DMS153 treated with DMSO at 0.1 percent for 48 hours (cell line): ENCODE results near the gene FHIT.

Experiments
- DNase-seq: peaks from one replicate; lab custom pipeline; 2025; ENCODE audit not compliant: unreplicated experiment; lab: John Stamatoyannopoulos, UW

The FHIT gene

DNA sequence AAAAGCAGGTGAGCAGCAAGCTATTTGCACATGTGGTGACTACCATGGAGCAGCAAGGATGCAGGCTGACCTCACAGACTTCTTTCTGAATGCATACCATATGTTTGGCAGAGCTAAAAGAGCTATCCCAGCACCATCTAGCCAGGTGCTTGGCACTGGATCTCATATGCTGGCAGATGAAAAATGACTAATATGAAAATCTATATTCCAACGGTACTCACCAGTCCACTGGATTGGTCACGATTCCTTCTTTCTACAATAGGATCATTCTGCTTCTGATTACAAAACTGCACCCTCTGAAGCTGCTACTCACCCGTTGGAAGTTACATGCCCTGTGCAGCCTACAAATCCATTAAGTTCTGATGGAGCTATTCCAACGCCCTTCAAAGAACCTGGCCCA, 1487.1 kb downstream of the FHIT start:
- DNase-seq = no peak

DNA sequence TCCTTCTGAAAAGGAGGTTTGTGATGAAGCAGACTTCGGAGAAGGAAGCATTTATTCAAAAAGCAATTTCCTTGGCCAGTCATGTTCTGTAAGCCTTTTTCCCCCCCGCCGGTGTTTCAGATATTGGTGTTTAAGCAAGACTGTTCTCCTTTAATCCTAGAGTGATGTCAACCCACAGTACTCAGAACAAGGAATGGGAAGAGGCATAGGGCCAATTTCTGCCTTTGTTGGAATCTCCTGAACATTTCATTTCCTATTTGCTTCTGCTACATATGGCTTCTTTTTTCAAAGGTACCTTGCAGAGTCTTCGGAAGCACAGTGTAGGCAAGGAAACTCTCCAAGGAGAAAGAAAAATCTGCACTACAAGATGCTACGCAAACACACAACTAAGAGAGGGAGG, 1488.3 kb downstream of the FHIT start:
- no peak for DNase-seq

DNA sequence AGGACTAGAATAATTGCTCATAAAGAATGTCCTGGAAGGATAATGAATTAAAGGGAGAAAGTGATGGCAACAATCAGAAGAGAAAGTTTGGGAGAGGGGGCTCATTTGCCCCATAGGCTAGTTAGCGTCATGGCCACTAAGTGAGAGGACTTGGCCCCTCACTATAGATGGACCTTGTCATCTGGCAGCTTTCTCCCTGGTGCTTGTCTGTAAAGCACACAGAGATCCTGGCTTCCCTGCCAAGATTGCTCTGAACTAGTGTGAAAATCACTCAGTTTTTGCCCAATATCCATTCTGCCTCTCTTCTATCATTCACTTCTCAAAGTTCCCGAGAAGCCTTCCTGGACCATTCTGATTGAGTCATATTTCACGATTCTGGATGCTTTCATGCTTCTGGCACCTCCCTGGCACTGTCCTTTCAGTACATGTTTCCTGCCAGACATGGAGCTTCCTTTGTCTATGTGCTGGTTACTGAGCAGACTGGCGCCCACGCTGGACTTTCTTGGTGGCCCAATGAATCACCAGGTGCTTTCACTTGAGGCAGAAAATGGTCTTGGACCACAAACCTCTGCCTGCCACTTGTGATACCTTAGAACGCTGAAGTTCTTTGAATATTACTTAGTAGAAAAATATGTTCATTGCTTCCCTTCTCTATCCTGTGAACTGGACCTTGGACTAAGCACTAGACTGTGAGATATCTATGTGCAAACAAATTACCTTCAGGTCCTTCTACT, 1491.8 kb downstream of the FHIT start:
- no peak for DNase-seq

DNA sequence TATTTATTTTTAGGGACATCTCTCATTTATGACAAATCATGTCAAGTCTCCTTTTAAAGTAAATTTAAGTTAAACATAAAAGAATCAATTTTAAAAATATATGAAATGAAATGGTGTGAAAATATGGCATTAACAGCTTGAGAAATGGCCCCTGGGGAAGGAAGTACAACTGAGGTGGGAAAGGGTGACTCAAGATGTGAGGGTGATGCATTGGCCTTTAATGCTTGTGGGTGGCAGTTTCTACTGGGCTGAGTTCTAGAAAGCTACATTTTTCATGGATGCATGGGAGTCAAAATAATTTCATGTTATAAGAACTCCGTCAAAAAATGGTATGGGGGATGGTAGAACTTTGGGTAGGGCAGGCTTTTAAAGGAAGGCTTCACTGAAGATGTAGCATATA, 1492.6 kb downstream of the FHIT start:
- no peak for DNase-seq

DNA sequence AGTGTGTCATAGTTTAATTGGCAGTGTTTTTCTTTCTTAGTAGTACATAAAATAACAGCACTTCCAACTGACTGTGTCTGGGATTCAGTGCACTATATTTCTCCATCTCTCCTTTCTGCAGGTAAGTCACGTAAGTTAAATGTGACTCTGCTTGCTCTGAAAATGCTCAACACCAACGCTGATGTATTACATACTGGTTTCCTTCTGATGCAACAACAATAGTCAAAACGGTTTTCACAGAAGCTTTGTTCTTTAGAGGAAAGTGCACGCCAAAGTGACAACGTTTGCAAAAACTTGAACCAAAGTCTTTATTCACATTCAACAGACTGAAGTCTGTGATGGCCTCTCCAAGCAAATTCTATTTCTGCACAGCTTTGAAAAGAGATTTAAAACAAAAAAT, 1494.3 kb downstream of the FHIT start:
- no peak for DNase-seq

DNA sequence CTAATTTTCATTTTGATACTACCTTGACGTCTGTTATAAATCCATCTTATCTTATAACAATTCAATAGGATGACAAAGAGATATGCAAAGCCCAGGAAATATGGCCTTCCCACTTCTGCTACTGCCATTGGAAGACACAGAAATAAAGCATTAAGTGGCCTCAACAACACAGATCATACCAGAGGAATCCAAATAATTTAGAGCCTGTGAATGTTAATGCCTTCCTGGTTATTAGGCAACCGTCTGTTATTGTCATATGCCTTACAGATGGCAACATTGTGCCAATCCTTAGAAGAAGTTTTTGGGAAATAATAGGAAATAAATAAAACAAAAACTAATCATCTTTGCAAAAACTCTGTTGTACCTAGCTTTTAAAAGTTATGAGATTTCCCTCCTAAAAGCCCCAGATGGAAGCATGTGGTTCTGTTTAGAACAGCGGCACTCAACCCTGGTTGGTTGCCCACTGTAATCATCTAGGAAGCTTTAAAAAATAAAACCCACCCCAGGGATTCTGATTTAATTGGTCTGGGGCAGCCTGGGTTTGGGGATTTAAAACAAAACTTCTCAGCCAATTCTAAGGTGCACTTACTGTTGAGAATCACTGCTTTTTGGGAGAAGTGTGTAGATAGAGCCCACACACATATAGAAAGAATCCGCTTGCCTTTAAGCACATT, 1496.7 kb downstream of the FHIT start:
- DNase-seq = no peak

DNA sequence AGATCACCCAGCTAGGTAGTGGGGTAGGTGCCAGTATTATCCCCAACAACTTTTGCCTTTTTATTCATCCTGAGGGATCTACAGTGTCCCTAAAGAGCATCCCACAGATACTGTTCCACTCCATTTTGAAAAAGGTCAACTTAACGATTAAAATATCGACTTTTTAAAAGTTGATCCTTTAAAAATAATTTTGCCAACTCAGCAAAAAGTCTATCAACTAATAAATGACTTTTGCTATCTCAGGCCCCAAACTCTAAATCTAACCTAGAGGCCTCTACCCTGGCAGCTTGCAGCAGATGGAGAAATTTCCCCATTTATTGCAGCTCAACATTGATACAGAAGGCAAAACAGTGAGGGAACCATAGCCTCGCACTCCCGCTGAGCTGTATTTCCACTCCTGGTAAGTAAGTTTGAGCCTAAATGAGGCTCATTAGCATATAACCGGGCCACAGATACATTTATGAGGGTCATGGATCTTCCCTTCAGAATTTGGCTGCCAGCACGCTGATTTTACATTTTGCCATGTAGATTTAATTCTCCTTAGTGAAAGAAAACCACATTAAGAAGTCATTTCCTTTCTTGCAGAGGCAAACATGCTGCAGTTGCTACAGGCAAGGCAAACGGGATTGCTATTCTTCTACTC, 1497.3 kb downstream of the FHIT start:
- DNase-seq = no peak

DNA sequence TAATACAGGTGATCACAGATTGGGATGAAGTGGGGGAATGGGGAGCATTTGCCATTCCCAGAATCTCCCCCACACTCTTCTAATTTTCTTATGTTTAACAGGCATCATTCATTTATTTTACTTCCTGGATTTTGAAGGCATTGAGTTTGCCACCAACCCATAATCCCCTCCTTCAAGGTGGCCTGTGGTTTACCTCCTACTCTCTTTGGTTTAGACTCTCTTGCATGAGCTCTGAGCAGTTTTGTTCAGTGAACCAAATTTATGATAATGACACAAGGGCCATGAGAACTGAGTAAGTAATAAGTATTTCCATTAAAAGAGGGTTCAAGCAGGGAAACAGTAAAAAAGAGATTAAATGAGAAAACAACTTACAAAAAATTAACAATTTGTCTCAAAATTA, 1498.3 kb downstream of the FHIT start:
- no peak for DNase-seq

DNA sequence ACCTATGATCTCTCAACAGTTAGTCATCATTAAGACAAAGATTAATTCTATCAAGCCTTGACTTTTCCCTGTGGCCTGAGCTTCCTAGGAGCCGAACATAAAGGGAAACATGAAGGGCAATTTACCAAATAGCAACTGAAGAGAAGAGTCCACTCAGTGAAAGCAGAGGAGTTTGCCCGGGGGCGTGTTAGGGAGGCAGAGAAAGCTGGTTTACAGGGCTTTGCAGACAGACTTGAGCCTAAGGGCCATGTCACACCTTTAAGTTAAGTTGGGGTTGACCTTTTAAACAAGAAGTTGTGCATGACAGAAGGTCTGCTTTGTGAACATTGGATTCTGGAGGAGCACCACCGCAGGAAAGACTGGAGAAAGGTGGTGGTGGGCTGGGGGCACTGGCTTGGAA, 1499.6 kb downstream of the FHIT start:
- DNase-seq = no peak

DNA sequence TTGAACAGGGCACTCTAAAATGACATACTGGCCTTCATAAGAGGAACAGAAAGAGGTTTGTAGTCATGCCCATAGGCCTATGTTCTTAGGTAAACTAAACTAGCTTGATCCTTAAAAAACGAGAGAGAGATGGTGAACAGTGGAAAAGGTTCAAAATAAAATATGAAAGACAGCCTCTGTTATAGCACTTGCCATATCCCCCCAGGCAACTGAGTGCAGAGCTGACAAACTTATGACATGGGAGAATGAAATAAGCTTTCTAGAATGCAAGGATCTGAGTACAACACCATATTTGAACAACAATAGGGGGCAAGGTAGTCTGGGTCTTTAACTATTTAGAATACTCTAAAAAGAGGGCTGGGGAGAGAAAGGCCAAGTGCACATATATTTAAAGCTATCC, 1500.9 kb downstream of the FHIT start:
- no peak for DNase-seq

DNA sequence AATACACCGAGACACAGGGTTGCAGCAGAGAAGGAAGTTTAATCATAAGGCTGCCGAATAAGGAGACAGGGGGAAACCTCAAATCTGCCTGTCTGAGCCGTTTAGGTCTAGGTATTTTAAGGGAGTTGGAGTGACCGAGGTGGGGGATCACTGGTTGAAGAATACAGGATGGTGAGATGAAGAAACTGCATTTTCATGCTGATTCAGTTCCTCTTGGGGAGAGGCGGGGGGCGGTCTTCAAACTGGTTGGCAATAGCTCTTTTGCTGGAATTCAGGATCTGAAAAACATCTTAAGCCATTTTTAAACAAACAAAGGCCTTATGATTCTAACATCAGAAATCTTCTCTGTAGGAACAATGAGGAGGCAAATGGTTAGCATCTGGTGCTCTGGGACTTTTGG, 1502.0 kb downstream of the FHIT start:
- DNase-seq = no peak

DNA sequence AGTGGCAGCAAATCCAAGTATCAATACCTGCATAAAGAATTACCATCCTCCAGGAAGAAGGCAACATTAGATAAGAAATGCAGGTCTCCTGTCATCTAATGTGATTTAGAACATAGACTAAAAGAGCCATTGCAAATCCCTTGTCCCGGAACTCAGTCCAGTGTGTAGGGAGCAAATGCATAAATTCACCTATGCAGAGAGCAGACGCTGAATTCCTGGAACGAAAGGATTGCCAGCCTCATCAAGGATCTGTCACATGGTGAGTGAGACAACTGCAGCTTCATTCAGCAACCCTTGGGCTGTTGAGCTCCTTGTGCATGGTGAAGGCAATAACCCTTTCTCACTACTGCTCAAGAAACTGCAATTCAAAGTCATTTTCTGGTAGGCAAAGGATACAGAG, 1504.7 kb downstream of the FHIT start:
- no peak for DNase-seq

DNA sequence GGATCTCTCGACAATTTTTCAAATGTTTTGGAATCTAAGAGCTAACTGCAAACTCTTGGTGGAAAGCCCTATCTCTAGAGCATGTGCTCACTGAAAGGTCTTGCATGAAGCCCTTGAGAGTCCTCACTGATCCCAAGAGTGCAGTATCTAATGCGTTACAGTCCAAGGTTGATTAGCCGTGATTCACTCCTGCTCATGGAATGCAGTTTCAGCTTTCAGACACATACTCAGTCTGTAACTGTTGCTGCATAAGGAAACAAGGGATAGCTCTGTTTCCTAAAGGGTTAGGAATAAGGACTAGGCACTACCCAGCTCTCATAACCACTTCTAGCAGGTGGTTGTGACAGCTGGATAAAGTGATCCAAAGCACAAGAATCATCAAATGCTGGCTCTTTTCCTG, 1514.0 kb downstream of the FHIT start:
- DNase-seq = no peak

DNA sequence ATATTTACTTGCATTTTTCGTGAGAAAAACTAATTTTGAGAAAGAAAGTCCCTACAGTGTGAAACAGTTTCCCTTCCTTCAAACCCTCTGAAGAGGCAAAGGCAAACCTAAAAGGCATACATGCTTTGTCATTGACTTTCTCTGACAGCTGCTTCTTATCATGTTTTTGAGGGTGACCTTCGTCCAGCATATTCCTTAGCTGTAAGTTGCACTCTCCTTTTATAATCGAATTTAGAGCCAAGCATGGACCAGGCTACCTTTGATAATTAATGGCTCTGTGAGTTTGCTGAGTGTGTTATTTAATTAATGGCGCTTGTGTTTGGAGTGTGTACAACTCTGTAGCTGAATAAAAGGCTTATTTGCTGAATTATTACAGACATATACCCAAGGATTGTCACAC, 1517.2 kb downstream of the FHIT start:
- DNase-seq = no peak

DNA sequence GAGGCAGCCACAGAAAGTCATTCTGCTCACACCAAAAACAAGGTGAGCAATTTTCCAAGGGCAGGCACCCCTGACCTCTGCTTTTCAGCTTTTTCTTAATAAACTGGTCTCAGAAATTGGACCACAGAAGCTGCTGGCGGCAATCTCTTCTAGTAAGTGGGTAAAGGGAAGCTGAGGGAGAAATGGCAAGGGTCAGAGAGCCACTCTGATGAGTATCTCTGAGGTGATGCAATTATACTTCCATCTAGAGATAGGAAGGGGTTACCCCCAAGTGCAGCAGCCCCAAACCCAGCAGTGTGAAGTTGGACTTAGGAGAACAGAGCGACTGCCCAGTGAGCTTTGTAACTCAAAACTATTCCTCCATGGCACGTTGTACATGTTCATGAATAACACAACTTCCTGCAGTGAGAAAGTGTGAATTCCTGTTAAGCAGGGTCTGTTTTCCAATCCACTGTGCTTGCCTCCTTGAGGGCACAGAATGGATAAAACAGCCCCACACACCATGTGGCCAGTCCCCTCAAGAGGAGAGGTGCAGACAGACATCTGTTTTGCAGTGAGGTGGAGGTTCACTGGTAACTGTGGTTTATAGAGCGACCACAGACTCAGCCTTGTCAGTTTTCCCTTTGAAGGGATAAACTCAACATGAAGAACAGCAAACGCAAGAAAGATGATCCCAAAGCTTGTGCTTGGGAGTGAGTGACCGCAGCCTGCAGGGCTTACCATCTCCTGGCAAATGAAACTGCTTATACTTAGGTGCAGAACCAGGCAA, 1518.0 kb downstream of the FHIT start:
- no peak for DNase-seq

DNA sequence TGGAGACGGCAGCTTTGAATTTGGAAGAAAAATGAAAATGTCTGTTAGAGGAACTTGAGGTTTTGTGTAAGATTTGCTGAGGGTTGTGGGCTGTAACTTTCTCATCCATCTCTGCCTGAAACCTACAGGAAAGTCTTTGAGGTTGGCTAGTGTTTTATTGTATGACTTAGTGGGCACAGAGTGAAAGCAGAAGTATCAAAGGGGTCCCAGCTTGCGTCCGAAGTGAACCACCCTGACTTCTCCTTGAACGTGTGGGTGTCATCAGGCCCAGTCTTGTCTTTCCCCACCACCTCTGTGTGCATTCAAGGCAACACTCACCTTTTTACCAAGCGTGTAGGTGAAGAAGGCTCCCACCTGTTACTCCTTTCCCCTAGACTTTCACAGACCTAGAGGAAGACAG, 1519.3 kb downstream of the FHIT start:
- no peak for DNase-seq

DNA sequence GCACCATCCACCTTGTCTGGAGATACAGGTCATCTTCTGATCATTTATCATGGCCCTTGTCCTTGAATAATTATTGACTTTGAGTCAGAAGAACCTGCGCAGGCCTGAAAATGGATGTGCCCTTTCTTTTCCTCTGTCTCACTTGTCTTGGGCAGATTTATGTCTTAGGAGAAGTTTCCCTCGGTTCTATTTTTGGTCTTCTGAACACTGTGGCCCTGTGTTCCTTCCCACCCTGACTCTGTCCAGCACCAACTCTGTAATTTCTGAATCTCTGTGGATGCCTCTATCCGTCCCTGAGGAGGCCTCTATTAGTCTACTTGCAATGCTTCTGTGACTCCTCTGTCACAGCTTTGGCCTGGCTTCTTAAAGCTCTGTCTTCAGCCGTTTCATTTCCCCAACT, 1520.7 kb downstream of the FHIT start:
- DNase-seq = no peak

DNA sequence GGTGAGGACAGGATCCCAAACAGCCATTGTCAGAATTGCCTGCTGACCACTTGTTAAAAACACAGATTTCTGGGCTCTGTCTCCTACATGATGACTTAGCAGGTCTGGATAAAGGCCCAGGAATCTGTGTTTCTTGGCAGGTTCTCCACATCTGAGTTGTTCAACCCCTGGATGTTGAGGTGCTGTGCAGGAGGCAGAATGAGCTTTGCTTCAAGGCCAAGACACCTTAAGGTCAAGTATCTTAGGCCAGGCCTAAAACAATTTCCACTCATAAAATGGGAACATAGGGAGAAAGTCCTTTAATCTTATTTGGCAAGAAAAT, 1522.7 kb downstream of the FHIT start:
- no peak for DNase-seq

DNA sequence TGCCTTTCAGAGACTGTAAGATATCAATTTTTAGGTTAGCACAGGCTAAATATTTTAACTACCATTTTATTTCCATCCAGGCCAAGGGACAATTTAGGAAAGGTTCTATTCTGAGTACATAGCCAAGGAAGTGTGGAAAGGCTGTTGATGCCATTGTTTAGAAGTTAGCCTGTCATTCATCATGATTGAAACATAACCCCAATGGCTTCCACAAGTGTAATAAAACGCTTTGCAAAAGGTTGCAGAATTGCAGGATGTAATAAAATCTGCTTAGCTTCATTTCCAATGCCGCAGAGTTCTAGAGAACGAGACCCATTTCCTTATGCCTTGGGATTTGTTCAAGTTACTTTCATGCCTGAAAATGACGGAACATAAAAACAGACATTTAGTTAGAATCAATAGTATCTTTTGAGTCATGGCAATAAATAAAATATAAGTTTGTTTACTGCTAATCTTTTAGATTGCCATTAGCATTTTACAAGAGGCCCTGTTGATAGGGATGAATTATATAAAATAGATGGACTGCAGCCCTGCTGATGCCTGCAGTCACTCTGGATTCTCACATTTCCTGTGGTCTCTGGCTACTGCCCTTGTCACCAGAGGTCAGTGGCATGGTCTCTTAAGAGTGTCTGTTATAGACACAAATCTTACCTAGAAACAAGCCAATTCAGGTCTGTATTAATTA, 1523.2 kb downstream of the FHIT start:
- no peak for DNase-seq

DNA sequence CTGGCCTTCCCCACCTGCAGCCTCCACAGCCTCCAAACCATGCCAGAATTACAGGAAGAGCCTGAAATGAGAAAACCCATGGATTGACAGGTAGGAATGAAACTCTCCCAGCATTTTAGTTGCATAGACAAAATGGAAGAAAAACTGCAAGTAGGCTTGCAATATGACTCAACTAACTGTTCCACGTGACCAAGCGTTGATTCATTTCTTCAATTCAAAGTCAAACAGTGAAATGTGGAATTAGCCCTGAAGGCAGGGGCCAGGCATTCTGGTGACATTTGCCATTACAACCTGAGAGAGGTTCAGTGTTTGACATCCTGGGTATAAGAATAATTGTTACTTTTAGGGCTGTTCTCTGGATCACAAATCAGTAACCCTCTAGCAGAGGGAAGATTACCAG, 1525.0 kb downstream of the FHIT start:
- DNase-seq = no peak

DNA sequence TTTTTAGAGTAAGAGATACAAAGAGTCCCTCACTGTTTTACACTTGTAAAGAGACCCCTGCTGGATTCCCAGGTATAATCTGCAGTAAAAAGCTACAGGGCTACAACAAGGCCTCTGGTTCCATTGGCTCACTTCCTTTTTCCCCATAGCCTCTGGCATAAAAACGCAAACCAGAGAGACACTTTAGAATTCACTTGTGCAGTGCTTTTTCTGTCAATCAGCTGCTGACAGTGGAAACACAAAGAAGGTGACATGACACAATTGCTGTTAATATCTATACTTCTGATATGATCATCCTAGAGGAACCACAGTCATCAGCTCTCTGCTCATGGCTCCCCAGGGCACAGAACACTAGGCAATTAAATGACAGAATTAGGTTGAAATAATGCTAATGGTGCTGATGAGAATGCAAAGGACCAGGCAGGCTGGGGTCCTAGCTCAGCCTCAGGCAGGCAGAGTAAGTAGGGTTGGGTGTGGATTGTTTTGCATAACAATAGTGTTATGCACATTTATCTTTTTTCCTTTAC, 1533.5 kb downstream of the FHIT start:
- no peak for DNase-seq
